Measurements from ENCODE around the gene ERMARD.

Gene ERMARD

DNA sequence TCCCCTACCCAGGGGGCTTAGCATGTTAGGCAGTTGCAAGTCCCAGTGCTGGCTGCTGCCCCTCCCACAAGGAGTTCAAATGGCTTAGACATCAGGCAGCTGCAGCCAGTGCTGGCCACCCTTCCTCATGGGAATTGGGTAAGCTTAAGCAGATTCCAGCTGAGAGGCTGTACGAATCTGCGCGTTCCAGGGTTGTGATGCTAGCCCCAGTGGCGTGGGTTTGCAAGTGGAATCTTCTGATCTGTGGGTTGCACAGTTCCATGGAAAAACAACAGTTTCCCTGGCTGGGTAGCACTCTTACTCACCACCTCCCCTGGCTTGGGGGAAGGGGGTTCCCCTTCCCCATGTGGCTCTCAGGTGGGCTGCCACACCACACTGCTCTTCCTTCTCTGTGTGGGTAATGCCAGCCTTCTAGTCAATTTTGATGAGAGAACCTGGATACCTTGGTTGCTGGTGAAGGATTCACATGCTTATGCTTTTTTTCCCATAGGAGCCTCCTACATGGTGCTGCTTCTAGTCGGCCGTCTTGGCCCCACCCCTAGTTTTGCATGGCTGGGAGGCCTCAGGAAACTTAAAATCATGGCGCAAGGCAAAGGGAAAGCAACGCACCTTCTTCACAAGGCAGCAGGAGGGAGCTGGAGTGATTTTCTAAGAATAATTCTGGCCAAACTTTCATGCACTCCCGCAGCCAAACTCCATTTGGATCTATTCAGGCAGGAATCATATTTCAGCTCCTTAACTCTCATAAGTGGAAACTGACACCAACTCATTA is 13.0 kb upstream of the ERMARD start:
- no peak overlapping the region for H3K4me3 ChIP-seq (ENCODE audit: low read depth, low read length)
- DNase-seq (ENCODE audit: low read depth): no peak
- TF ChIP-seq, protein P1, sequence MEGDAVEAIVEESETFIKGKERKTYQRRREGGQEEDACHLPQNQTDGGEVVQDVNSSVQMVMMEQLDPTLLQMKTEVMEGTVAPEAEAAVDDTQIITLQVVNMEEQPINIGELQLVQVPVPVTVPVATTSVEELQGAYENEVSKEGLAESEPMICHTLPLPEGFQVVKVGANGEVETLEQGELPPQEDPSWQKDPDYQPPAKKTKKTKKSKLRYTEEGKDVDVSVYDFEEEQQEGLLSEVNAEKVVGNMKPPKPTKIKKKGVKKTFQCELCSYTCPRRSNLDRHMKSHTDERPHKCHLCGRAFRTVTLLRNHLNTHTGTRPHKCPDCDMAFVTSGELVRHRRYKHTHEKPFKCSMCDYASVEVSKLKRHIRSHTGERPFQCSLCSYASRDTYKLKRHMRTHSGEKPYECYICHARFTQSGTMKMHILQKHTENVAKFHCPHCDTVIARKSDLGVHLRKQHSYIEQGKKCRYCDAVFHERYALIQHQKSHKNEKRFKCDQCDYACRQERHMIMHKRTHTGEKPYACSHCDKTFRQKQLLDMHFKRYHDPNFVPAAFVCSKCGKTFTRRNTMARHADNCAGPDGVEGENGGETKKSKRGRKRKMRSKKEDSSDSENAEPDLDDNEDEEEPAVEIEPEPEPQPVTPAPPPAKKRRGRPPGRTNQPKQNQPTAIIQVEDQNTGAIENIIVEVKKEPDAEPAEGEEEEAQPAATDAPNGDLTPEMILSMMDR (IDR thresholded peaks at IDR 0.05; ENCODE audit: low read depth, low read length, missing control alignments): no peak

DNA sequence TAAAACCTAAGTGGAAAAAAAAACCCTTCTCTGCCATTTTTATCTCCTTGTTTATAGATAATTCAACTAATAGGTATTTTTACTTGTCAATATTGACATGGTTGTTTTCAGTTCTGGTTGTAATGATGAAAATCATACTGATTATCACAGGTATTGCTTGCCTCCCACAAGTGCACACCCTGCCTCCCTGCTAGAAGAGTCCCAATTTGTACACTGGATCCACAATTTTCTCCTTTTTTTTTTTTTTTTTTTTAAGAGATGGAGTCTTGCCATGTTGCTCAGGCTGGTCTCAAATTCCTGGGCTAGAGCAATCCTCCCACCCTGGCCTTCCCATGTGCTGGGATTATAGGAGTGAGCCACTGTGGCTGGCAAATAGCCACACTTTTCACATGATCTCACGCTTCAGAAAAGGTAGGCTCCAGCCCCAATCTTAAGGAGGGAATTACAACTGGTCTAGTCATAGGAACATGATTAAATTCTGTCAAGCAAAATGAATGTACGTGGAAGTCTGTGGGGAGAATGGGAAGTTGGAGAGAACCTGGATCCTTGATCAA is 12.4 kb upstream of the ERMARD start:
- DNase-seq (ENCODE audit: low read depth): no peak
- H3K4me3 ChIP-seq (ENCODE audit: low read depth, low read length): no peak overlapping the region
- TF ChIP-seq, protein P1 (IDR thresholded peaks at IDR 0.05; ENCODE audit: low read depth, low read length, missing control alignments): no peak

DNA sequence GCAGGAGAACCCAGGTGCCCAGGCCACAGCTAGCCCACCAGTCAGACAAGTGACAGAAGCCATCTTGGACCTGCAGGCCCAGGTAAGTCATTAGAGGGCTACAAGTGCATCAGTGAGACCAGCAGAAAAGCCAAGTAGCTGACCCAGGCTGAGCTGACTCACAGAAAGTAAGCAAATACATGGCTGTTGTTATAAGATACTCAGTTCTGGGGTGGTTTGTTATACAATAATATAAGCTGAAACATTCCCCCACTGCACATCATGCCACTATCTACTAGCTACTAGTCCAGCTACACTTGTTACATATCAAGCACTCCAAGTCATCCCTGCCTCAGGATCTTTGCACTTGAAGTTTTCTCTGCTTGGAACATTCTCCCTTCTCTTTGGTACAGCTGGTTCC is 10.1 kb upstream of the ERMARD start:
- DNase-seq (ENCODE audit: low read depth): no peak
- no peak overlapping the region for H3K4me3 ChIP-seq (ENCODE audit: low read depth, low read length)

DNA sequence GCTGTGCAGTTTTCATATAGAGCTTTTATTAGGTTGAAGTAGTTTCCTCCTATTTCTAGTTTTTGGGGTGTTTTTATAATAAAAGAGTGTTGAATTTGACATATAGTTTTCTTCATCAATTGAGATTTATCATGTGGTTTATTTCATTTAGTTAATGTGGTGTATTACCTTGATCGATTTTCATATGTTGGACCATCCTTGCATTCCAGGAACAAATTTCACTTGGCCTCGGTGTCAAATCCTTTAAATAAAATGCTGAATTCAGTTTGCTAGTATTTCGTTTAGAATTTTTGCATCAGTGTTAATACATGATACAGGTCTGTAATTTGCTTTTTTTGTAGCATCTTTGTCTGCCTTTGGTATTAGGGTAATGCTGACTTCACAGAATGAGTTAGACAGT is 6.0 kb upstream of the ERMARD start:
- TF ChIP-seq, protein P1 (IDR thresholded peaks at IDR 0.05; ENCODE audit: low read depth, low read length, missing control alignments): no peak
- H3K4me3 ChIP-seq (ENCODE audit: low read depth, low read length): no peak overlapping the region
- DNase-seq (ENCODE audit: low read depth): no peak

More for the DNA sequence above, 10.1 kb upstream of the ERMARD start:
- TF ChIP-seq, protein P1 (IDR thresholded peaks at IDR 0.05; ENCODE audit: low read depth, low read length, missing control alignments): no peak

DNA sequence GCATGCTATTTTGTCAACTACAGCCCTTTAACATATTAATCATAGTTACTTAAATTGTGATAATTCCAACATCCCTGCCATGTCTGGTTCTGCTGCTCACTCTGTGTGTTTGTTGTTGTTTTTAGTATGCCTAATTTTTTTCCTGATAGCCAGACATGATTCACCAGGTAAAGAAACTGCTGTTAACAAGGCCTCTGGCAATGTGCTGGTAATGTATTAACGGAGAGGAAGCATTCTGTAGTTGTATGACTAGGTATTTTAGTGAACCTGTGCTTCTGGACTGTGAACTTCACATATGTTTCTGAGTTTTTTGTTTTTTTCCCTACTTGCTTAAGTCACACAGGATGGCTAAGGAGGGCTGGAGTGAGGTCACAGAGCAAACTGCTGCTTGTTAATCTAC is 4.9 kb upstream of the ERMARD start:
- no peak overlapping the region for H3K4me3 ChIP-seq (ENCODE audit: low read depth, low read length)
- TF ChIP-seq, protein P1 (IDR thresholded peaks at IDR 0.05; ENCODE audit: low read depth, low read length, missing control alignments): no peak
- DNase-seq (ENCODE audit: low read depth): no peak

DNA sequence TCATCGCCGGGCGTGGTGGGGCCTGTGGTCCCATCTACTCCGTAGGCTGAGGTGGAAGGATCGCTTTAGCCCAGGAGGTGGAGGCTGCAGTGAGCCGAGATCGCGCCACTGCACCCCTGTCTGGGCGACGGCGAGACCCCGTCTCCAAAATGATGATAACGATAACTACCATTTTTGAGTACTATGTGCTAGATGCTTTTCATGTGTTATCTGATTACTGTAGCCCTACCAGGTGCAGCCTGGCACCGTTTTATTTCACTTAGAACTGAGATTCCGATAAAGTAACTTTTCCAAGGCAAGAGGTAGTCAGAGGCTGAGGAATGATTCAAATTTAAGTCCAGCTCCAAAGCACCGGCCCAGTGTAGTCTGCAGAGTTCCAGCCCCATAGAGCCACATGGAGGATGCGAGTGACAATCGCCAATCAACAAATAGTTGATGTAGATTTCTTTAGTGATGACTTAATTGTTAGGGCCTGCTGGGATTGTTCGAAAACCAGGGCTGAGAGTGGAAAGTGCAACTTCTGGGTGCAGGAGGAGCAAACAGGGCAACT is 727 bp downstream of the ERMARD start:
- TF ChIP-seq, protein P1 (IDR thresholded peaks at IDR 0.05; ENCODE audit: low read depth, low read length, missing control alignments): no peak
- peak overlapping the region; percentile 88 for H3K4me3 ChIP-seq (ENCODE audit: low read depth, low read length)
- no peak for DNase-seq (ENCODE audit: low read depth)
